GM12873 (cell line): Measurements from ENCODE around the gene FFAR2.

ENCODE experiments used
- TF ChIP-seq, protein P1 (sequence below): IDR thresholded peaks from 2 replicates; pipeline ENCODE4 v1.5.1; 2012; ENCODE audit warnings: low read depth, mild to moderate bottlenecking, moderate library complexity, low read length, control low read depth; ENCODE audit not compliant: insufficient read depth; ENCODE audit errors: missing control alignments

Gene FFAR2

DNA sequence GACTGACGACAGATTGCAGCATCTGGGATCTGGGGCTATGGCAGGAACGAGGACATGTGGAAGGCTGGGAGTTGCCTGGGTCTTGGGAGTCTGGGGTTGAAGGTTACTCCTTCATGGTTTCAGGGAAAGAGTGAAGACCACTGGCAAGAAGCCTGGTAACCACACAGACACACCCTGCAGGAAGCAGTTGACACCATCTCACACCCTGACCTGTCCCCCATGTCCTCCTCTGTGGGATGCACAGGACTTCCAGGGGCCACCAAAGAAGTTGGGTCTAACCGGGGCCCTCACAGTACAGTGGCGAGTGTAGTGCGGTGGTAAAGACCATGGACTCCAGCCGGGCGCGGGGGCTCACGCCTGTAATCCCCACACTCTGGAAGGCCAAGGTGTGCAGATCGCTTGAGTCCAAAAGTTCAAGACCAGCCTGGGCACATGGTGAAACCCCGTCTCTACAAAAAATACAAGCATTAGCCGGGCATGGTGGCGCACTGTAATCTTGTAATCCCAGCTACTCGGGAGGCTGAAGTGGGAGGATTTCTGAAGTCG is 10.6 kb upstream of the FFAR2 start:
- TF ChIP-seq, protein P1, sequence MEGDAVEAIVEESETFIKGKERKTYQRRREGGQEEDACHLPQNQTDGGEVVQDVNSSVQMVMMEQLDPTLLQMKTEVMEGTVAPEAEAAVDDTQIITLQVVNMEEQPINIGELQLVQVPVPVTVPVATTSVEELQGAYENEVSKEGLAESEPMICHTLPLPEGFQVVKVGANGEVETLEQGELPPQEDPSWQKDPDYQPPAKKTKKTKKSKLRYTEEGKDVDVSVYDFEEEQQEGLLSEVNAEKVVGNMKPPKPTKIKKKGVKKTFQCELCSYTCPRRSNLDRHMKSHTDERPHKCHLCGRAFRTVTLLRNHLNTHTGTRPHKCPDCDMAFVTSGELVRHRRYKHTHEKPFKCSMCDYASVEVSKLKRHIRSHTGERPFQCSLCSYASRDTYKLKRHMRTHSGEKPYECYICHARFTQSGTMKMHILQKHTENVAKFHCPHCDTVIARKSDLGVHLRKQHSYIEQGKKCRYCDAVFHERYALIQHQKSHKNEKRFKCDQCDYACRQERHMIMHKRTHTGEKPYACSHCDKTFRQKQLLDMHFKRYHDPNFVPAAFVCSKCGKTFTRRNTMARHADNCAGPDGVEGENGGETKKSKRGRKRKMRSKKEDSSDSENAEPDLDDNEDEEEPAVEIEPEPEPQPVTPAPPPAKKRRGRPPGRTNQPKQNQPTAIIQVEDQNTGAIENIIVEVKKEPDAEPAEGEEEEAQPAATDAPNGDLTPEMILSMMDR = no peak

DNA sequence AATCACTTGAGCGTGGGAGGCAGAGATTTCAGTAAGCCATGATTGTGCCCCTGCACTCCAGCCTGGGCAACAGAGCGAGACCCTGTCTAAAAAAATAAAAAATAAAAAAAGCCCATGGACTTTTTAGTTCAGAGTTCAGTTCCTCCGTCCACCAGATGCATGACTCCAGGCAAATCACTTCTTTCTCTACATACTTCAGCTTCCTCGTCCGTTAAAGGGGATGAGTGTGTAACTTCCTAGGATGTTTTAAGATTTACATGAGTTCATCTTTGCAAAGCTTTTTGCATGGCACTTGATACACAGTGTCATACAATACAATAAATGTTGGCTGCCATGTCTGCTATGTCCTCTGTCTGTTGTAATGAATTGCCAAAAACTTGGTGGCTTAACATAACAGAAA is 10.0 kb upstream of the FFAR2 start:
- TF ChIP-seq, protein P1 = no peak

DNA sequence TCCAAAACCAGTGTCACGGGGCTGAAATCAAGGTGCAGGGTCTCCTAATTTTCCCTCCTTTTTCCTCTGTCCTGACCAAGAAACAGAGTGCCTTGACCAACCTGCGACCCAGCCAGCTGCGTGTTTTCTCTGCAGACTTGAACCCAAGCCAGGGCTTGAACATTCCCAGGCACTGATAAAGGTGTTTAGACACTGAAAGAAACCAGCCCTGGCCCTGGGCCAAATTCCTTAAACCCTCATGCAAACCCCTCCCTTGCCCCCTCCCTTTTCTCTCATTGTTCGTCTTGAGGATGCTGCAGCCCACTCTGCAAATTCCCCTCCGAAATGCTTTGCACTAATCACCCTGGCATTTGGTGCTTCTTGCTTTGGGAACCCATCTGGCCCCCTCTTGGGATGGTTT is 9.5 kb upstream of the FFAR2 start:
- TF ChIP-seq, protein P1 = no peak

DNA sequence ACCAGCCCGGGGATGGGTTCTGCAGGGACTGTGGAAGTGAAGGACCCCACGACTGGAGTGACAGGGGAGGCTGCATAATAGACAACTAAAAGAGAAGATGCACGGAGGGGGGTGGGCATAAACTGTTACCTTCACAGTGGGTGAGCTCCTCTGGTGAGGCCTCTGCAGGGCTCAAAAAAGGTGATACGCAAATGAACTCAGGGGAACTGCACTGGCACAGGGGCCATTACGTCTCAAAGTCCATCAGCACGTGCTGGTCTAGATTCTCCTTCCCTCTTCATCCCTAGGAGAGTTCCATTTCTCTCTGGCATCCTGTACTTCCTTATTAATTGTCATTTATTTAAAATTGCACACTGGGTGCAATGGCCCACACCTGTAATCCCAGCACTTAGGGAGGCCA is 8.1 kb upstream of the FFAR2 start:
- TF ChIP-seq, protein P1 = no peak

DNA sequence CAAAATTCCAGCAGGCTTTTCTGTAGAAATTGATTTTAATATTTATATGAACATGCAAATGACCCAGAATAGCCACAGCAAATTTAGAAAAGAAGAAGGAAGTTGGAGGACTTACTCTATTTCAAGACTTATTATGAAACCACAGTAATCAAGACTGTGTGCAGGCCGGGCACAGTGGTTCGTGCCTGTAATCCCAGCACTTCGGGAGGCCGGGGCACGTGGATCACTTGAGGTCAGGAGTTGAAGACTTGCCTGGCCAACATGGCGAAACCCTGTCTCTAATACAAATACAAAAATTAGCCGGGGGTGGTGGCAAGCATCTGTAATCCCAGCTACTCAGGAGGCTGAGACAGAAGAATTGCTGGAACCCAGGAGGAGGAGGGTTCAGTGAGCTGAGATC is 6.0 kb upstream of the FFAR2 start:
- TF ChIP-seq, protein P1 = no peak

DNA sequence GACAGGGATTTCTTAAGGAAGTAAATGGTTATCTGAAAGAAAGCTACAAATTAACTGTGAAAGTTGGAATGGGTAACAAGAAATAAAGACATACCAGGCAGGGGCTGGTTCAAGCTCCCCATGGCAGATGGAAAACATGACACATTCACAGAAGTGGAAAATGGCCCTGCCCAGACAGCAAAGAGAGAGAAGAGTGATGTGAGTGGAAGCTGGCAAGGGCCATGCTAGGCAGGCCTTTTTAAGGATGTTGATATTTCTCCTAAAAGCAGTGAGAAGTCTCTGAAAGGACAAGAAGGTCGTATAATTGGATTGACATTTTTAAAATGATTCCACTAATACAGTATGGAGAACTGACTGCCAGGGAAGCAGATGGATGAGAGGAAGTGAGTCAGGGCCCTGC is 3.3 kb upstream of the FFAR2 start:
- TF ChIP-seq, protein P1 = no peak

DNA sequence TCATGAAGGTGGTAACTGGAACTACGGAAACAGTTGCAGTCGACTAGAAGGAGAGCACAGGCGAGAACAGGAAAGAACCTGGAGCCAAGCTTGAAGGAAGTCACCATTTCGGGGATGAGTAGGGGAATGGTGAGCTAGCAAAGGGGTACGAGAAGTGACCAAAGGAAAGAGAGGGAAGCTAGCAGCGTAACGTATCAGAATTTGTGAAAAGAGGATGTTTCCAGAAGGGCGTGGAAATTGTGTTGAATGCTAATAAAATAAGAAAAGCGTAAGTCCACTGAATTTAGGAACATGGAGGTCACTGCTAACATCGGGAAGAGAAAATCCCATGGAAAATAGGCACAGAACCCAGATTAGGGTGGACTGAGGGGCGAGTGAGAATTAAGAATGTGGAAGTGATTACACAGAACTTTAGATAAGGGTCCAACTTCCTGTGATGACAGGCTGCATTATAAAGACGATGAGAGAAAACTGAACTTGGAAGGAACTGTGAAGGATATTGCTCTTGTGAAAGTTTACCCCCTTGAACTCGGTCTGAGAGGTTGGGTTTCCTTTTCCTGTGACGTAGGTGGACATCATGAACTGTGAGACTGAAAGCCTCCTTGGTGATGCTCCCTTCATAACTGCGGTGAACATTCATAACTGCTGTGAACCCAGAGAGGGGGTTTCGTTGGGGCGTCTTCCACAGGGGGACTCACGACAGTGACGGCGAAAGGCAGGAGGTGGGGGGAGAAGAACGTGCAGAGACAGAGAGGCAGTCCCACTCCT is 2.0 kb upstream of the FFAR2 start:
- TF ChIP-seq, protein P1 = no peak
